ENCODE results near the gene C9orf72. TPM values are rescaled to one million over a fixed set of nuclear protein-coding genes. Genes with fewer than 3 reads are reported as not detected.
"Not testable (repeated sequence)": the region's sequence is repeated elsewhere in the genome, so short reads cannot be mapped to it uniquely, and the experiment has no call there.

The C9orf72 gene
- polyA plus RNA-seq, 6 donors from 2014 or later = 16.1 to 31.0 (median 23.2) TPM

DNA sequence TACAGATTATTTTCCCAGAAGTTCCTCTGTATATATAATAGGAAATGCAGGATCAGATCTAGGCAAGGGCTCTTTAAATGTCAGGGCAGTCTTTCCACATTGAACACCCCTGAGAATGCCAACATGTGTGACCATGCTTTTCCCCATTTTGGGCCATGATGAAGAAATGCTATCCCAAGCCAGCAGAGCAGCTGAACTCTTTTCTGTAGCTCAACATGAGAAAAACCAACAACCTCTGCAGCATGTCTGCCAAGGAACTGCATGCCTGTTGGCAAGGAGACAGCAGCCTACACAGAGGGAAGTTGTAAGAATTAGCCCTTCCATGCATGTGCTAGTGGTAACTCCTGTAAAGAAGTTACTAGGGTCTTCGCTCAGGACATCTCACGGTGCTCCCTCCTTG lies 58.7 kb downstream of the C9orf72 start:
- no peak for ATAC-seq (ENCODE audit: low read depth in 2 of 2)
- H3K27me3 Mint-ChIP-seq = no peaks in the 10 kb centered on the region

GRCh38 chr9:27511771-27512170 lies 61.5 kb downstream of the C9orf72 start:
- Mint-ChIP-seq H3K36me3 (peaks cover 0 to 10% of the 10 kb centered on the region in 2 donors), H3K27ac (peak overlapping the region in 1 of 6 donors; percentile 69), H3K4me3 (no peak overlapping the region), H3K9me3 (peaks cover 0 to 4% (median 0%) of the 10 kb centered on the region in 7 donors), H3K4me1 (peaks cover 32 to 45% (median 42%) of the 10 kb centered on the region in 3 donors), H3K27me3 (no peaks in the 10 kb centered on the region)
- ATAC-seq (ENCODE audit: low read depth in 2 of 2) (no peak), DNase-seq (no peak)

More for the DNA sequence above, 58.7 kb downstream of the C9orf72 start:
- no peak for DNase-seq
- H3K4me3 Mint-ChIP-seq = no peak overlapping the region
- H3K36me3 Mint-ChIP-seq = peaks cover 0 to 4% of the 10 kb centered on the region in 2 donors
- no peak overlapping the region for H3K27ac Mint-ChIP-seq
- peaks cover 34 to 53% (median 51%) of the 10 kb centered on the region in 3 donors for H3K4me1 Mint-ChIP-seq
- H3K9me3 Mint-ChIP-seq = peaks cover 0 to 4% (median 0%) of the 10 kb centered on the region in 7 donors

GRCh38 chr9:27510780-27511179 lies 62.5 kb downstream of the C9orf72 start:
- Mint-ChIP-seq H3K4me1 (peaks cover 33 to 45% (median 40%) of the 10 kb centered on the region in 3 donors), H3K27me3 (no peaks in the 10 kb centered on the region), H3K4me3 (no peak overlapping the region), H3K9me3 (peaks cover 0 to 3% (median 0%) of the 10 kb centered on the region in 7 donors), H3K36me3 (peaks cover 8 to 13% of the 10 kb centered on the region in 2 donors), H3K27ac (peak overlapping the region in 1 of 6 donors; percentile 48)
- DNase-seq (no peak), ATAC-seq (ENCODE audit: low read depth in 2 of 2) (no peak)

DNA sequence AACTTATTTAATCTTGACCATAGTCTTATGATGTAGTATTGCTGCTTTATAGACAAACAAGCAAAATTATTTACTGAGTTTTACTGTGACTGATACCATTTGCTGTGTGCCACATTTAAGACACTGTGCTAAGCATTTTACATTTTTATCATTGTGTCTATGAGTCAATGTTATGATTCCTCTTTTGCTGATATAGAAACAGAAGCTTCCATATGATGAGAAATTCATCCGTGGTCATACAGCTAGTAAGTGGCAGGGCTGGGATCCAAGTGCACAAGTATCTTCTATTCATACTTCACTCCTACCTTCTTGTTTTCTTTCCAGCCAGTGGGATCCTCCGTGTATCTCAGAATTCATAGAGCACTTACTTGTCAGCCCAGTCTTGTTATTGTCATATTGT lies 66.3 kb downstream of the C9orf72 start:
- peaks cover 0 to 3% (median 0%) of the 10 kb centered on the region in 7 donors for H3K9me3 Mint-ChIP-seq
- DNase-seq (no peak), ATAC-seq (ENCODE audit: low read depth in 2 of 2) (no peak)
- no peaks in the 10 kb centered on the region for H3K27me3 Mint-ChIP-seq
- peak overlapping the region in 1 of 8 donors; percentile 42 for H3K4me3 Mint-ChIP-seq
- H3K36me3 Mint-ChIP-seq = peaks cover 12 to 16% of the 10 kb centered on the region in 2 donors
- H3K4me1 Mint-ChIP-seq = peaks cover 50 to 56% (median 53%) of the 10 kb centered on the region in 3 donors
- H3K27ac Mint-ChIP-seq = peak overlapping the region in 2 of 6 donors; percentile 22 to 60

GRCh38 chr9:27505744-27506161 lies 67.5 kb downstream of the C9orf72 start:
- H3K4me1 Mint-ChIP-seq = peaks cover 60 to 63% (median 61%) of the 10 kb centered on the region in 3 donors
- H3K27me3 Mint-ChIP-seq = no peaks in the 10 kb centered on the region
- no peak for ATAC-seq (ENCODE audit: low read depth in 2 of 2)
- DNase-seq = no peak
- H3K4me3 Mint-ChIP-seq = no peak overlapping the region
- H3K9me3 Mint-ChIP-seq = peaks cover 0 to 3% (median 0%) of the 10 kb centered on the region in 7 donors
- peak overlapping the region in 3 of 6 donors; percentile 40 to 85 (median 55) for H3K27ac Mint-ChIP-seq
- H3K36me3 Mint-ChIP-seq = peaks cover 12 to 16% of the 10 kb centered on the region in 2 donors

- Mint-ChIP-seq H3K4me1 (peaks cover 60 to 70% (median 70%) of the 10 kb centered on the region in 3 donors), H3K4me3 (peak overlapping the region in 1 of 8 donors; percentile 13), H3K9me3 (peaks cover 0 to 3% (median 0%) of the 10 kb centered on the region in 7 donors), H3K27me3 (no peaks in the 10 kb centered on the region), H3K27ac (peak overlapping the region in 3 of 6 donors; percentile 10 to 92 (median 86)), H3K36me3 (peaks cover 12 to 16% of the 10 kb centered on the region in 2 donors)
- no peak for ATAC-seq (ENCODE audit: low read depth in 2 of 2)
- no peak for DNase-seq
Measured at GRCh38 chr9:27504259-27504658, 69.0 kb downstream of the C9orf72 start.

DNA sequence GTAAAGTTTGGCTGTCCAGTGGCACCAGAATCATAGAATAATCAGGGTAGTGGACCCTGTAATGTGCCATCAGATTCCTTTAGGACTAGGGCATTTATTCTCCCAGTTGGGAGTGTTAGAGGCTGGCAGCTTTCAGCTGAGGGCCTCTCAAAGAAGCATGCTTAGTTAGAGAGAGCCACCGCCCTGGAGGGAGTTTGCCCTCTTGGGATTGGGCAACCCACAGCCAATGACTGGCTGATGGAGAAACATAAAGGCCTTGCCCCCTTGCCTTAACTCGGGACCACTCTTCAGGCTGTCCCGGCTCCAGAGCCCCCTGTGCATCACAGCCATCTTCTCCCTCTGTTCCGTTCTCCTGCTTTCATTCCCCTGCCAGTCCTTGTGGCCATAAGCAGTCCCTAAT lies 69.7 kb downstream of the C9orf72 start:
- H3K4me3 Mint-ChIP-seq = no peak overlapping the region
- H3K36me3 Mint-ChIP-seq = peaks cover 12 to 16% of the 10 kb centered on the region in 2 donors
- no peak for ATAC-seq (ENCODE audit: low read depth in 2 of 2)
- no peak for DNase-seq
- no peaks in the 10 kb centered on the region for H3K27me3 Mint-ChIP-seq
- H3K9me3 Mint-ChIP-seq = peaks cover 0 to 3% (median 0%) of the 10 kb centered on the region in 7 donors
- peaks cover 55 to 66% (median 64%) of the 10 kb centered on the region in 3 donors for H3K4me1 Mint-ChIP-seq
- peak overlapping the region in 5 of 6 donors; percentile 5 to 86 (median 39) for H3K27ac Mint-ChIP-seq

- Mint-ChIP-seq H3K4me3 (peak overlapping the region in 1 of 8 donors; percentile 69), H3K4me1 (peaks cover 54 to 70% (median 69%) of the 10 kb centered on the region in 3 donors), H3K27ac (peak overlapping the region in 5 of 6 donors; percentile 3 to 80 (median 69))
- not testable (repeated sequence) for H3K36me3 Mint-ChIP-seq; ATAC-seq (ENCODE audit: low read depth in 2 of 2); H3K9me3 Mint-ChIP-seq; DNase-seq; H3K27me3 Mint-ChIP-seq
Measured at GRCh38 chr9:27500902-27501301, 72.4 kb downstream of the C9orf72 start.

GRCh38 chr9:27499451-27499850 lies 73.8 kb downstream of the C9orf72 start:
- no peak for ATAC-seq (ENCODE audit: low read depth in 2 of 2)
- Mint-ChIP-seq H3K36me3 (no peaks in the 10 kb centered on the region), H3K4me3 (no peak overlapping the region), H3K9me3 (peaks cover 0 to 5% (median 0%) of the 10 kb centered on the region in 7 donors), H3K27me3 (no peaks in the 10 kb centered on the region), H3K27ac (peak overlapping the region in 1 of 6 donors; percentile 47), H3K4me1 (peaks cover 49 to 61% (median 60%) of the 10 kb centered on the region in 3 donors)
- no peak for DNase-seq

DNA sequence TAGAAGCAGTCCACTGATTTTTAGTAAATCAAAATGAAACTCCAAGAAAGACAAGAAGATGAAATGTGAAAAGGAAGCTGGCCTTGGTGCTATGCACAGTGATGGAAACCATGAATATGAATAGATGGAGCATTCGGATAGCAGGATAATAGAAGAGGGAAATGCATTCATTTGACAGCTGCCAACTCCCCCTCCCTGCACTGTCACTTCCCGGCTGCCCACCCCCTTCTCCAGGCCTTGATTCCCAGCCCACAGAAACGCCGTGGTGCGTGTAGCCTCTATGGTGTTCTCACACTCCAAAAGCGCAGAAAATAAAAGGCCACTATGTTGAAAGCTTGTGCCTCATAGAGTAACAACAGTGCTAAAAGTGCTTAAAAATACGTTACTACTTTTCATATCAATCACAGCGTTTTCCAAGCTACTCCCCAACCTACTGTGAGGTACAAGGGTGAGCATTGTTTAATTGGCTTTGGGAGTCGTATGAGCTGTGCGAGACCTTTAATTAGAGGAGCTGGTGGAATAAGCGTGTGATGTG lies 75.3 kb downstream of the C9orf72 start:
- peak overlapping the region in 1 of 8 donors; percentile 24 for H3K4me3 Mint-ChIP-seq
- ATAC-seq (ENCODE audit: low read depth in 2 of 2) (no peak), DNase-seq (no peak)
- H3K27me3 Mint-ChIP-seq = no peaks in the 10 kb centered on the region
- no peaks in the 10 kb centered on the region for H3K36me3 Mint-ChIP-seq
- peaks cover 37 to 49% (median 48%) of the 10 kb centered on the region in 3 donors for H3K4me1 Mint-ChIP-seq
- no peak overlapping the region for H3K27ac Mint-ChIP-seq
- peaks cover 0 to 10% (median 2%) of the 10 kb centered on the region in 7 donors for H3K9me3 Mint-ChIP-seq

Other genes with a start within 250 kb of the C9orf72 start
- gene IFNK, start 49.2 kb downstream of the C9orf72 start, polyA plus RNA-seq (ENCODE audit: low read depth in 6 of 6) = not detected
- 10 to 100 TPM in 5 of 6 donors, 1 to 10 TPM in 1; 9.5 to 19.8 (median 15.7) TPM for gene MOB3B, start 43.7 kb downstream of the C9orf72 start, polyA plus RNA-seq (ENCODE audit: low read depth in 6 of 6)

Data from naive B cell (primary cell).